NCI-H1930 (cell line): Measurements from ENCODE around the gene TTLL11.

Experiments used
- DNase-seq, 2 experiments: peaks; one replicate each; lab custom pipeline; 2025; lab: John Stamatoyannopoulos, UW

Gene TTLL11

GRCh38 chr9:121773286-121773953, 319.7 kb downstream of the TTLL11 start:
- no peak for DNase-seq

GRCh38 chr9:121772600-121773285, 320.4 kb downstream of the TTLL11 start:
- DNase-seq = no peak
